Stimulated activated CD4-positive, alpha-beta T cell treated with anti-CD3 and anti-CD28 coated beads, Interleukin-12 subunit alpha, Interleukin-12 subunit beta, amount 100 ng/mL, for 4 hours (primary cell): ENCODE measurements around the gene SPARCL1.
"Not testable (repeated sequence)": the region's sequence is repeated elsewhere in the genome, so short reads cannot be mapped to it uniquely, and the experiment has no call there.

Experiments
- DNase-seq: peaks from one replicate; pipeline ENCODE4 v3.0.0-alpha.2; 2020

Gene SPARCL1

GRCh38 chr4:87433342-87433741, 95.8 kb downstream of the SPARCL1 start:
- no peak for DNase-seq

DNA sequence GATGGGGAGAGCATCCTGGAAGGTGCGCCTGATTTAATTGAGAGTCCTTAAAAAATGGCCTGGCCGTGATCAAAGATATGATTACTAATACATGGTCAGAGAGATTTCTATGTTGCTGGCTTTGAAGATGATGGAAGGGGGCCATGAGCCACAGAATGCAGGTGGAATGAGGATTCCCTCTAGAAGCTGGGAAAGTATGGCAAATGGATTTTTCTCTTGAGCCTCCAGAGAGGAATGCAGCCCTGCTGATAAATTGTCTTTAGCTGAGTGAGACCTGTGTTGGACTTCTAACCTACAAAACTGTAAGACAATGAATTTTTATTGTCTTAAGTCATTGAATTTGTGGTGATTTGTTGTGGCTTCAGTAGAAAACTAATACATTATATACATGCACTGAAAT, 99.1 kb downstream of the SPARCL1 start:
- no peak for DNase-seq

DNA sequence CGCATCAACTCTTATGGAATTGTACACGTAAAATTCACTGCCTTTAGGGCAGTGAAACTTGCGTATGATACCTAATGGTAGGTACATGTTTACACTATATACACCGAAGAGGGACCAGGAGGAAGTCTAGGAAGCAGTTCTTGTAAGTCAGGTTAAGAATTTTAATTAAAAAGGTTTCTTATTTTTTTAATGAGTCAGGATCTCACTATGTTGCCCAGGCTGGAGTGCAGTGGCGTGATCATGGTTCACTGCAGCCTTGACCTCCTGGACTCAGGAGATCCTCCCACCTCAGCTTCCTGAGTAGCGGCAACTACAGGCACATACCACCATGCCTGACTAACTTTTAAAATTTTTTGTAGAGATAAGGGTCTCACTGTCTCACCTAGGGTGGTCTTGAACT, 100.2 kb downstream of the SPARCL1 start:
- no peak for DNase-seq

DNA sequence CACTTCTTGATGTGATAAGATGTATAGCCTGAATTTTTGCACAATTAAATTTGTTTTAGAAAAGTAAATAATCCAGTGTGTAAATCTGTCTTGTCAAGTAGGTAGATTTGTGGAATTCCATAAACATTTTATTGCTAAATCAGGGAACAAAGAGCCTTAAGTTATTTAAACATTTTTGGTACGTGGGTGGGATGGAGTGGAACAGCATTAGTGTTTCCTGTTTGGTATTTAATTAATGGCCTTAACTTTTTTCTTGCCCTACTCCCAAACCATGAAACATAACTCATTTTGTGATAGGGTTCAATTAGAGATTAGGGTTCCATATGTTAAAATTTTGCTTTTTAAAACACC, 101.7 kb downstream of the SPARCL1 start:
- DNase-seq = no peak

DNA sequence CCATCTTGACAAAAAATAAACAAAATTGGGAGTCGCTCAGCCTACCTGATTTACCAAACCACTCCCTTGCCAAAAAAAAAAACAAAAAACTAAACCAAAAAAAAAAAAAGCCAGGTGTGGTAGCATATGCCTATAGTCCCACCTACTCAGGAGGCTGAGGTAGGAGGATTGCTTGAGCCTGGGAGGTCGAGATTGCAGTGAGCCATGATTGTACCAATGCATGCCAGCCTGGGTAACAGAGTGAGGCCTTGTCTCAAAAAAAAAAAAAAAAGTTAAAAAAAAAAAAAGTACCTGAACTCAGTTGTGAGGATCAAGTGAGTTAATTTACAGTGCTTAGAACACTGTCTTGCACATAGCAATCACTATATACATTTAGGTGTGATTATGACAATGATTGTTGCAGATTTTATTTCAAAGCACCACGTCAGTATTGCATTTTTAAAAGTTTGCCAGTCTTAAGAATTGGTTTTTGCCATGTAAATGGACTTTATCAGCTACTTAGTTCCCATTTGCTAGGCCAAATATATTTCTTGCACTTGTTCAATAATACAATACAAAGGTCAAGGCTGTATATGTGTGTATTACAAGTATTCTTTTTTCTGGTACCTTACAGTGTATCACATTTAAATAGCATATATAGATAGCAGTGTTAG, 102.2 kb downstream of the SPARCL1 start:
- DNase-seq = no peak

- DNase-seq = no peak
These were observed 103.5 kb downstream of the SPARCL1 start for GRCh38 chr4:87425711-87426110.

DNA sequence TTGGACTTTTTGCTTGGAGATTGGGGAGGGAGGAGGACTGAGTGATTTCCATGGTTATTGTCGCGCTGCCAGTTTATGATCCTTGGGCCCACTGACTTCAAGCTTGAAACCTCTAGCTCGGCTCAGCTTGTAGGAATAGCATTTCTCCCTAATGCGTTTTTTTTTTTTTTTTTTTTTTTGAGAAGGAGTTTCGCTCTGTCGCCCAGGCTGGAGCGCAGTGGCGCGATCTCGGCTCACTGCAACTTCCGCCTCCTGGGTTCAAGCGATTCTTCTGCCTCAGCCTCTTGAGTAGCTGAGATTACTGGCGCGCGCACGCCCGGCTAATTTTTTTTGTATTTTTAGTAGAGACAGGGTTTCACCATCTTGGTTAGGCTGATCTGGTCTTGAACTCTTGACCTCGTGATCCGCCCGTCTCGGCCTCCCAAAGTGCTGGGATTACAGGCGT, 105.1 kb downstream of the SPARCL1 start:
- not testable (repeated sequence) for DNase-seq
